Left lung (tissue), 10 donors: Measurements from ENCODE around the gene YTHDF1. TPM values are rescaled to one million over a fixed set of nuclear protein-coding genes. Genes with fewer than 3 reads are reported as not detected.
"Not testable (repeated sequence)": the region's sequence is repeated elsewhere in the genome, so short reads cannot be mapped to it uniquely, and the experiment has no call there.

Source experiments
- ATAC-seq: fragments of 200-7000 bp; cut with Tn5 transposase; one replicate; pipeline ENCODE4 v1.9.1; 2020; ENCODE audit warnings: moderate library complexity
- DNase-seq, 4 donors: peaks; one replicate each; pipeline ENCODE4 v3.0.0-alpha.2; 2013 to 2020
- H3K27ac ChIP-seq, 2 donors: fragments of 200-600 bp; sonication (generic) in 1 of 2; one replicate each; pipeline versions ENCODE4 v1.5.0 to v1.8.0; 2020 to 2021
- H3K27me3 ChIP-seq, 2 donors: fragments of 200-600 bp; sonication (generic) in 1 of 2; one replicate each; pipeline versions ENCODE4 v1.5.0 to v1.8.0; 2020 to 2021
- H3K36me3 ChIP-seq, 2 donors: fragments of 200-600 bp; sonication (generic) in 1 of 2; one replicate each; pipeline versions ENCODE4 v1.5.0 to v1.8.0; 2020 to 2021
- H3K4me1 ChIP-seq, 2 donors: fragments of 200-600 bp; one replicate each; pipeline ENCODE4 v1.8.0; 2021
- H3K4me3 ChIP-seq, 2 donors: fragments of 200-600 bp; sonication (generic) in 1 of 2; one replicate each; pipeline versions ENCODE4 v1.5.0 to v1.8.0; 2020 to 2021; ENCODE audit warnings: mild to moderate bottlenecking in 1 of 2
- H3K9me3 ChIP-seq, 2 donors: fragments of 200-600 bp; sonication (generic) in 1 of 2; one replicate each; pipeline versions ENCODE4 v1.5.0 to v1.8.0; 2020 to 2021
- intact Hi-C, 2 donors: fragments of 100-400 bp; cut with DNase I; formaldehyde crosslinking; loops; one replicate each; pipeline versions ENCODE4 v1.11.2 to v1.14.2; 2022
- polyA plus RNA-seq, 6 donors: library from polyadenylated mRNA; unstranded; fragments of 120-200 nt; gene quantifications; one replicate each; pipeline ENCODE4 v1.2.1, GENCODE V29; 2013; ENCODE audit not compliant: insufficient read length in 6 of 6
- total RNA-seq, 2 donors: library from RNA; stranded (reverse); fragmentation: NEBNext Ultra II Directional; extraction: Animal tissue kit (Norgen Biotek cat#: 25700); gene quantifications; one replicate each; pipeline ENCODE4 v1.2.1, GENCODE V29; 2021
- TF ChIP-seq, protein P1 (sequence below), 2 donors: fragments of 200-600 bp; sonication (generic) in 1 of 2; IDR thresholded peaks; one replicate each; pipeline versions ENCODE4 v1.5.0 to v1.8.0; 2021; ENCODE audit warnings: antibody characterized with exemption in 2 of 2
- donor health status: DM: no; HTN: yes; CAD: no.
- donor health status: DM: no; HTN: no; CAD: no.

Gene YTHDF1
- total and polyA plus RNA-seq, 8 donors = 34.3 to 43.3 (median 36.5) TPM

DNA sequence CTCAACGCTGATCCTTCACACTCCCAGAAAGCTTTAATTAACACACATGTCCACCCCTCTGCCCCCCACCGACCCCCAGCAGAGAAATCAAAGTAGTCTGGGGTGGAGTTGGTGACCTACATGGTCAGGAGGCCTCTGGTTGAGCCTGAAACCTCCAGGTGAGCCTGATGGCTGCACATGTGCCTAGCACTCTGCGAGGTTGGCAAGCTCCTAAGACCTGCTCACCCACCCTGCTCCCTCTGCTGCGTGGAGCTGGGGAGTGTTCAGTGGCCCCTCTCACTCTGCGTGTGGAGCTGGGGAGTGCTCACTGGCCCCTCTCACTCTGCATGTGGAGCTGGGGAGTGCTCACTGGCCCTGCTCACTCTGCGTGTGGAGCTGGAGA lies 7.9 kb upstream of the YTHDF1 start:
- ATAC-seq (no peak), DNase-seq (no peak)
- peaks cover 0 to 4% of the 10 kb centered on the region in 2 donors for H3K4me1 ChIP-seq
- H3K27ac ChIP-seq = no peak overlapping the region
- intact Hi-C loops = no loop called here
- H3K9me3 ChIP-seq = no peaks in the 10 kb centered on the region
- no peaks in the 10 kb centered on the region for H3K36me3 ChIP-seq
- peaks cover 3 to 27% of the 10 kb centered on the region in 2 donors for H3K27me3 ChIP-seq
- TF ChIP-seq, protein P1, sequence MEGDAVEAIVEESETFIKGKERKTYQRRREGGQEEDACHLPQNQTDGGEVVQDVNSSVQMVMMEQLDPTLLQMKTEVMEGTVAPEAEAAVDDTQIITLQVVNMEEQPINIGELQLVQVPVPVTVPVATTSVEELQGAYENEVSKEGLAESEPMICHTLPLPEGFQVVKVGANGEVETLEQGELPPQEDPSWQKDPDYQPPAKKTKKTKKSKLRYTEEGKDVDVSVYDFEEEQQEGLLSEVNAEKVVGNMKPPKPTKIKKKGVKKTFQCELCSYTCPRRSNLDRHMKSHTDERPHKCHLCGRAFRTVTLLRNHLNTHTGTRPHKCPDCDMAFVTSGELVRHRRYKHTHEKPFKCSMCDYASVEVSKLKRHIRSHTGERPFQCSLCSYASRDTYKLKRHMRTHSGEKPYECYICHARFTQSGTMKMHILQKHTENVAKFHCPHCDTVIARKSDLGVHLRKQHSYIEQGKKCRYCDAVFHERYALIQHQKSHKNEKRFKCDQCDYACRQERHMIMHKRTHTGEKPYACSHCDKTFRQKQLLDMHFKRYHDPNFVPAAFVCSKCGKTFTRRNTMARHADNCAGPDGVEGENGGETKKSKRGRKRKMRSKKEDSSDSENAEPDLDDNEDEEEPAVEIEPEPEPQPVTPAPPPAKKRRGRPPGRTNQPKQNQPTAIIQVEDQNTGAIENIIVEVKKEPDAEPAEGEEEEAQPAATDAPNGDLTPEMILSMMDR (IDR thresholded peaks at IDR 0.05) = no peak
- no peak overlapping the region for H3K4me3 ChIP-seq

GRCh38 chr20:63223121-63223825 lies 7.3 kb upstream of the YTHDF1 start:
- DNase-seq = peak in 1 of 4 donors; percentile 23
- Histone ChIP-seq H3K36me3 (no peaks in the 10 kb centered on the region), H3K9me3 (no peaks in the 10 kb centered on the region), H3K4me3 (no peak overlapping the region), H3K27me3 (peaks cover 0 to 22% of the 10 kb centered on the region in 2 donors), H3K4me1 (peaks cover 0 to 4% of the 10 kb centered on the region in 2 donors), H3K27ac (no peak overlapping the region)
- peak; percentile 61 for ATAC-seq
- intact Hi-C loops = no loop called here
- TF ChIP-seq, protein P1 (IDR thresholded peaks at IDR 0.05) = peak; percentile 70 to 72

GRCh38 chr20:63222541-63222940 lies 6.6 kb upstream of the YTHDF1 start:
- Histone ChIP-seq H3K27me3 (peaks cover 0 to 17% of the 10 kb centered on the region in 2 donors), H3K36me3 (no peaks in the 10 kb centered on the region)
- ATAC-seq = no peak

DNA sequence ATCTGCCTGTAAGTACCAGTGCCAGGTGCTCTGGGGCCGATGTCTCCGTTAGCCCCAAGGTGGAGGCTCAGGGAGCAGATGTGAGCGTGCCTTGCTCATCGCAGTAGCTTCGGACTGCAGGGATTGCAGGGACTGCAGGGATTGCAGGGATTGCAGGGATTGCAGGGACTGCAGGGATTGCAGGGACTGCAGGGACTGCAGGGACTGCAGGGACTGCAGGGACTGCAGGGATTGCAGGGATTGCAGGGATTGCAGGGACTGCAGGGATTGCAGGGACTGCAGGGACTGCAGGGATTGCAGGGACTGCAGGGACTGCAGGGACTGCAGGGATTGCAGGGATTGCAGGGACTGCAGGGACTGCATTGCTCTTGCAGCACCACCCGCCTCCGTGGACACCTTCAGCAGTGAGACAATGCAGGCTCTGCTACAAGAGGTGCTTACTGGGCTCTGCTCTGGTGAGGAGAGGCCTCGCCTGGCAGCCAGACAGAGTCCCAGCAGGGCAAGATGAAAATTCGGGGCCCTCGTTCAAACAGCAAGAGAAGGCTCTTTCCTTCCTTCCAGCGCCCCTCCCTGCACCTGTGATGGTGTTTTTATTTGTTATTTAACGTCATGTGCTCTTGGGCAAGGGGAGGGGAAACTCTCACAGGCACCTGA lies 5.6 kb upstream of the YTHDF1 start:
- H3K27me3 ChIP-seq = peaks cover 0 to 17% of the 10 kb centered on the region in 2 donors
- ATAC-seq, H3K27ac ChIP-seq, H3K4me3 ChIP-seq, intact Hi-C loops, H3K36me3 ChIP-seq, H3K9me3 ChIP-seq: not testable (repeated sequence)
- peak in 1 of 4 donors; percentile 18 for DNase-seq
- peaks cover 4 to 10% of the 10 kb centered on the region in 2 donors for H3K4me1 ChIP-seq

More at GRCh38 chr20:63222541-63222940, 6.6 kb upstream of the YTHDF1 start:
- Histone ChIP-seq H3K4me1 (peaks cover 0 to 4% of the 10 kb centered on the region in 2 donors), H3K4me3 (no peak overlapping the region), H3K27ac (no peak overlapping the region), H3K9me3 (no peaks in the 10 kb centered on the region)
- intact Hi-C loops = no loop called here
- peak in 1 of 4 donors; percentile 29 for DNase-seq
- TF ChIP-seq, protein P1 (IDR thresholded peaks at IDR 0.05) = no peak

GRCh38 chr20:63220696-63221399 lies 4.9 kb upstream of the YTHDF1 start:
- no peaks in the 10 kb centered on the region for H3K36me3 ChIP-seq
- H3K4me3 ChIP-seq = no peak overlapping the region
- peaks cover 0 to 17% of the 10 kb centered on the region in 2 donors for H3K27me3 ChIP-seq
- peaks cover 5 to 11% of the 10 kb centered on the region in 2 donors for H3K4me1 ChIP-seq
- TF ChIP-seq, protein P1 (IDR thresholded peaks at IDR 0.05) = no peak
- intact Hi-C loops = no loop called here
- H3K27ac ChIP-seq = no peak overlapping the region
- ATAC-seq (no peak), DNase-seq (peak in 1 of 4 donors; percentile 50)
- no peaks in the 10 kb centered on the region for H3K9me3 ChIP-seq
